NCI-H82 (cell line): Measurements from ENCODE around the gene FNDC3B.
"Not testable (repeated sequence)": the region's sequence is repeated elsewhere in the genome, so short reads cannot be mapped to it uniquely, and the experiment has no call there.

Source experiments
- DNase-seq: peaks from one replicate; lab custom pipeline; 2025; lab: John Stamatoyannopoulos, UW

Gene FNDC3B

DNA sequence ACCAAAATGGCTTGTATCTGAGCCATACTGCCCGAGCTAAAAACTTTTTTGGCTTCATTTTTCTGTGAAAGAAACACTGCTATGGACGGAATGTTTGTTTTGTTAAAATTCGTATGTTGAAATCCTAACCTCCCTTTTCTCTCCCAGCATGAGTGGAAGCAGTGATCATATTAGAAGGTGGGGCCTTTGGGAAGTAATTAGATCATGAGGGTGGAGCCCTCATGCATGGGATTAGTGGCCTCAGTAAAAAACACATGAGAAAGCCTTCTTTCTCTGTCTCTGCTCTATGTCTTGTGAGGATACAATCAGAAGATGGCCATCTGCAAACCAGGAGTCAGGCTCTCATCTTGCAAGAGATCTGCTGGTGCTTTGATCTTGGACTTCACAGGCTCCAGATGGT, 7.4 kb upstream of the FNDC3B start:
- DNase-seq: peak; percentile 65

DNA sequence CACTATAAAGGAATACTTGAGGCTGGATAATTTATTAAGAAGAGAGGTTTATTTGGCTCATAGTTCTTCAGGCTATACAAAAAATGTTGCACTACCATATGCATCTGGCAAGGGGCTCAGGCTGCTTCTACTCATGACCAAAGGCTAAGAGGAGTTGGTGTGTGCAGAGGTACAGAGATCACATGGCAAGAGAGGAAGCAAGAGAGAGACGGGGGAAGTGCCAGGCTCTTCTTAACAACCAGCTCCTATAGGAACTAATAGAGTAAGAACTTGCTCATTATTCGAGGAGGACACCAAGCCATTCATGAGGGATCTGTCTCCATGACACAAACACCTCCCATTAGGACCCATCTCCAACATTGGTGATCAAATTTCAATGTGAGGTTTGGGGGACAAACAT, 6.0 kb upstream of the FNDC3B start:
- DNase-seq: no peak

DNA sequence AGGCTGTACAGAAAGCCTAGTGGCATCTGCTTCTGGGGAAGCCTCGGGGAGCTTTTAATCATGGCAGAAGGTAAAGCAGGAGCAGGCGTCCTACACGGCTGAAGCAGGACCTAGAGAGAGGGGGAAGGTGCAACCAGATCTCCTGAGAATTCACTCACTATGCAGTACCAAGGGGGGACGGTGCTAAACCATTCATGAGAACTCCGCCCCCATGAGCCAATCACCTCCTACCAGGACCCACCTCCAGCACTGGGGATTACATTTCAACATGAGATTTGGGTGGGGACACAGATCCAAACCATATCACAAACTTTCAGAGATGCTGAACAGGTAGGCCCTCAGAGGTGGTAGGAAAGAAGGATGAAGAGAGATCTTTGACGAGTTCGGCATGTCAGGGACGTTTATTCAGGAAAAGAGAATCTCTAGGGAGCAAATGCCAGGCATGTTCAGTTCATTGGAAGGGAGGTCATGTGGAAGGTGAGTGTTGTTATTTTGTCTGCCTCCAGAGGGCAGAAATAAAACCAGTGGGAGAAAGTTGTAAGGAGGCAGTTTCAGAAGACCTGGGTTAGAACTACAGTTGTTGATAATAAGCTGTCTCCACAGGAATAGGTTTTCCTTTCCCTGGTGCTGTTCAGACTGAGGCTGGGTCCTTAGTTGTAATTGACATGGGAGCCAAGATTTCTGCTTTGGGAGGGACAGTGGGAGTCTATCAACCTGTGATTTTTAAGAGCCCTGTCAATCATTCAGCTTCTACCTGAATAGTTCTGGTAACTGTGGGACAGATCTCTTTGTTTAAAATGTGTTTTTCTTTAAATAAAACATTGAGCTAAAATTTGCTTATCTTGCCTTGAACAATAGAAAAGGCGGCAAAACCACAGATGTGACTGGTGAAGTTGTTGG, 4.3 kb upstream of the FNDC3B start:
- peak; percentile 63 for DNase-seq

DNA sequence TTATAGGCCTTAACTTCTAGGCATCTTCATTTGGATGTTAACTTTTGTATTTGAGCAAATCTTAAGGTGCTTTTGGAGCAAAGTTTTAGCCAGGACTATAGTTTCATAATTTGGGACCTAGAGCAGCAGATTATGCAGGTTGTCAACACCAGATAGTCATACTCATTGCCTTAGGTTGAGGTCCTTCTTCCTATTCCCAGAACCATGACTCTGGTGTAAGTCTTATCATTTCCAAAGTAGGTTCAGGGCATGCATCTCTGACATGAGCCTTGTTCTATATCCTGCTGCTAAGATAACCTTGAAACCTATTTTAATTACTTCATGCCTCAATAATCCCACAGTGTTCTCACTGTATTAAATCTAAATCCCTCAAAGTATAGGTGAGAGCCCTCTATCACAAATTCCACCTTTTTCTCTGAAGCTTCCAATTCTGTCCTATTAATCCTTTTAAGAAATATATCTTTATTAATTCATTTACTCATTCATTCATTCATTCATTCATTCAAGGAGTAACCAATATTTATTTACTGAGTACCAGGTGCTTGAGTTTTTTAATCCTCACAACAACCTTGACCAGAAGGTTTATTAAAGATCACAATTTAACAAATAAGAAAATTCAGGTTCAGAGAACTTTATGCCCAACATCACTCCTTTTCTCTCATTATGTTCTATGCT, 2.7 kb upstream of the FNDC3B start:
- no peak for DNase-seq

DNA sequence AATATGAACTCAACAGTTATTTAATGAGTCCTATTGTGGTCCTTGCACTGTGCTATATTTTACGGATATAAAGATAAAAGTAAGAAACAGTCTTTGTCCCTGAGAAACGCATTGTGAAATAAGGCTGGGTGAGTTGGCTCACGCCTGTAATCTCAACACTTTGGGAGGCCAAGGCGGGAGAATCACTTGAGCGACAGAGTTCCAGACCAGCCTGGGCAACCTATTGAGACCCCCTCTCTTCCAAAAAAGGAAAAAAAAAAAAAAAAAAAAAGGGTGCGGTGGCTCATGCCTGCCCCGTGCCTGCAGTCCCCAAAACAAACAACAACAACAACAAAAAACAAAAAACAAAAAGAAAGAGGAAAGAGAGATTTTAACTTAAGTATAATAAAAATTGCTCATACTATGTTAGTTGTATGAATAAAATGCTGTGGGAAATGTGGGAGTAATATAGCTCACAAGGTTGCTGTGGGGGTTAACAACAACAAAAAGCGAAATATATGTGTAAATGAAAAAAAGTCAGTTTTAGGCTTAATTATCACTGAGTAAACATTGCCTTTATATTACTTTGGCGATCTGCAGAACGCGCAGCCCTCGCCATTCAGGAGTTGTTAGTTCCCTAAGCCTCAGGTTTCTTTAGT, 461 bp upstream of the FNDC3B start:
- DNase-seq: no peak

DNA sequence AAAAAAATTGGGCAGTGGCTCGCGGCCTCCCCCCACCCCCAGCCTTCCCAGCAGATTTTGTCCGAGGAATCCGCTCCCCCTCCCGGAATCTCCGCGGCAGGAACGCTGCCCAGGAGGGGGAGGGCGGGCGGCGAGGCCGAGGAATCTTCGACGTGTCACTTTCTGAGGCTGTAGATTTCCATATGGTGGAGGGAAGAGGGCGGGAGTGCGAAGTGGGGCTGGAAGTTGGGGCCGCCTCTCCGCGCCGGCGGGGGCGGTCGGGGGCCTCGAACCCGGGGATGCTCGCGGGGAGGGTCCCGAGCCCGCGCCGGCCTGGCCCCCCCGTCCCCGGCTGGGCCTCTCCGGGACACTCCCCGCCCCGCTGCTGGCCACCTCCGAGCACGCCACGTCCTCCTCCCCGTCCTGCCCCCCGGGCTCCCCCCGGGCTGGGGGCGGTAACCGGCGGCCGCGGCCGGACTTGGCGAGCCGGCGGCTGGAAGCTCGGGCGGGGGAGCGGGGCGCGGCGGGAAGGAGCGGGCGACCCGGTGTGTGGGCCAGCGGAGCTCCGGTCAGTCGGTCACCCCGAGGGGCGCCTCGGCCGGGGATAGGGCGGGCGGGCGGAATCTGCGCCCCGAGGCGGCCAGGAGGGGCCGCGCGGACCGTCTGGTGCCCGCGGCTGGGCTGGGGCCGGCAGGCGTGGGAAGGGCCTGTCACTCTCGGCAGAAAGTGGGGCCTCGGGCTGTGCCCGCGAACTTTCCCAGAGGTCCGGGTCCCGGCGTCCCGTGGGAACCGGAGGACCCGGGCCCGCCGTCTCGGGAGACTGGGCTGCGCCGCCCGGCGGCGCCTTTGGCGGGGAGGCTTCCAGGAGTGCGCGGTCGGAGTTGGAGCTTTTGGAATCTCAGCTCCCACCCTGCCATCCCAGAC, 951 bp downstream of the FNDC3B start:
- DNase-seq: peak; percentile 87

DNA sequence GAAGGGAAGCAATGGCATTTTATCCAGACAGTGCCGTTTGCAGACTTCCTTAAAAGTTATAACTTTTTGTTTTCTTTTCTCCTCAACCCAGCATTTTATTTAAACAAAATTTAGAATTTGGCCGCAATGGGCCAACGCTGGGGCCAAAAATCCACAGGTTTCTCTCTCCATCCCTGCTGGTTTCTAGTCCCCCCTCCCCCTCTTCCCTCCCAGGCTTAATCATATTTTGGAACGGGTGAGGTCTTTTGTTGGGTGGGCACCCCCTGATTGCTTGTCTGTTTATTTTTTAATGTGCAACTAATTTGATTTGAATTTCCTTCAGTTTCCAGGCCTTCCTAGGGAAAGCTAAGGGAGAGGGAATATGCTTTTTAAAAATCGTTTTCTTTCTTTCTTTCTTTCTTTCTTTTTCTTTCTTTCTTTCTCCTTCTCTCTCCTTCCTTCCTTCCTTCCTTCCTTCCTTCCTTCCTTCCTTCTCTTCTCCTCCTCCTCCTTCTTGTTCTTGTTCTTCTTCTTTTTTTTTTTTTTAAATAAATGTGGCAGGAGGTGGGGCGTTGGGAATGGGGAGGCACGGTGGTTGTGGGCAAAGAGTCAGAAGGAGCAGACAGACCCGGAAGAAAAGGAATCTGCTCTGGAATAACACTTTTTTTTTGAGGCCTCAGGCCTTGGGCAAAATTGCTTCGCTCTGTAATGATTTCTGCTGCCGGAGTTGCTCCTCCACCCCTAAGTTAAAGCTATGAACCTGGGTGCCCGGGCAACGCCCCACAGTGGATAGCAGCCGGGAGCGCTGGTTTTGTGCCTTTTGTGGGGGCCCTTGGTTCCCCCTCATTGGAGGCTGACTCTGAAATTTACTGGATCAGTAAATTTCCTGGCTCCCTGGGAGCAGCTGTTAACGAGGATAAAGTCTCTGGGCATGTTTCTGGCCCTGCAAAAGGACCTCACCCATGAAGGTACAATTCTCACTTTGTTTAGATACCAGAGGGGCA, 1.9 kb downstream of the FNDC3B start:
- peak; percentile 59 for DNase-seq

DNA sequence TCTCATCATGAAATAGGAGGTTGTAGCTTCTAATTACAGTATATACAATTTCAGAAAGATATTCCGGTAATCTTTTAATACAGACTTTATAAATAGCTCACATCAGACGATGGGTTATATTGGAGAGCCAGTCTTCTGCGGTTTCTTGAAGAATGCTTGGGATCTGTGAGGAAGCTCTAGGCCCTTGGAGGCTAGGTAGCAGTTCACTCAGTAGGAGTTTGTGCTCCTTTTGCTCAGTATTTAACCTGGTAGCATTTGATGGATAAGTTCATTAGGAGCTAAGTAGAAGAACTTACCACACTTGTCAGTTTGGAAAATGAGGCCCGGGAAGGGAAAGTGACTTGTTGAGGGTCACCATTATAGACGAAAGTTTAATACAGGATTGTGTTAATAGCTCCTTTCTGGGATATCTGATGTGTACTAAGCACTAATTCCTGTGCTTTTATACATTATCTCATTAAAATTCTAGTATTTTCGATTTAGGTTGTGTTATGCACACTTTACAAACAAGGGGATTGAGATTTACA, 2.8 kb downstream of the FNDC3B start:
- DNase-seq: no peak

DNA sequence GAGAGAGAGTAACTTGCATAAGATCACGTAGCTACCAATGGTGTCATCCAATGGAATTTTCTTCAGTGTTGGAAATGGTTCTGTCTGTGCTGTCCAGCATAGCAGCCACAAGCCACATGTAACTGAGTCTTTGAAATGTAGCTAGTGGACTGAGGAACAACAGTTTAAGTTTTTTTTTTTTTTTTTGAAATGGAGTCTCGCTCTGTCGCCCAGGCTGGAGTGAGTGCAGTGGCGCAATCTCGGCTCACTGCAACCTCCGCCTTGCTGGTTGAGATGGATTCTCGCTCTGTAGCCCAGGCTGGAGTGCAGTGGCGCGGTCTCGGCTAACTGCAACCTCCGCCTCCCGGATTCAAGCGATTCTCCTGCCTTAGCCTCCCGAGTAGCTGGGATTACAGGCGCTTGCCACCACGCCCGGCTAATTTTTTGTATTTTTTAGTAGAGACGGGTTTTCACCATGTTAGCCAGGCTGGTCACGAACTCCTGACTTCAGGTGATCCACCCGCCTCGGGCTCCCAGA, 3.3 kb downstream of the FNDC3B start:
- DNase-seq: not testable (repeated sequence)

DNA sequence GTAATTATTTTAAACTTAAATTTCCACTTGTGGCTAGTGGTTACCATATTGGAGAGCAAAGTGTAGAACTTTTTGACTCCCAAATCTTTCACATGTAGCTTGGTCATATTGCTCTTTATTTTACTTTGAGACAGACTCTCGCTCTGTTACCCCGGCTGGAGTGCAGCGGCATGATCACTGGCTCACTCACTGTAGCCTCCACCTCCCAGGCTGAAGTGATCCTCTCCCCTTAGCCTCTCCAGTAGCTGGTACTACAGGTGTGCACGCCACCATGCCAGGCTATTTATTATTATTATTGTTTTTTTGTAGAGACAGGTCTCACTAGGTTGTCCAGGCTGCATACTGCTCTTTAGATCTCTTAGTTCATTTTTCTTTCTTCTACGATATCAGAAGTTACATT, 3.9 kb downstream of the FNDC3B start:
- no peak for DNase-seq

DNA sequence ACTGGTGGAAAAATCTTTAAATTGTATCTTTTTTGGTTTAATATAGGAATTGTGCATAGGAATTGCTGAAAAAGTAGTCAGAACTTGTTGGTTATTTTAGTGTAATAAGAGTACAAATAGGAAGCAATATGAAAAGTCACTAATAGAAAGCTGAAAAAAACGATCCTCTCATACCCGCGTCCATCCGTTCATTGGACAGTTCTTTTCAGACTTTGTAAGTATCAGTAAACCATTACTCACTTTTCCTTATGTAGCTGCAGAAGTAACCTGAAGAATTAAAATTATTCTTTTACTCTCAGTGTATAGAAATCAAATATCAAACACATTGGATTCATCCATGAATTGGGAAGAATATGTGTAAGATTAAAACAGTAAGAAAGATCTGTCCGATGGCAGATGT, 4.4 kb downstream of the FNDC3B start:
- DNase-seq: no peak

DNA sequence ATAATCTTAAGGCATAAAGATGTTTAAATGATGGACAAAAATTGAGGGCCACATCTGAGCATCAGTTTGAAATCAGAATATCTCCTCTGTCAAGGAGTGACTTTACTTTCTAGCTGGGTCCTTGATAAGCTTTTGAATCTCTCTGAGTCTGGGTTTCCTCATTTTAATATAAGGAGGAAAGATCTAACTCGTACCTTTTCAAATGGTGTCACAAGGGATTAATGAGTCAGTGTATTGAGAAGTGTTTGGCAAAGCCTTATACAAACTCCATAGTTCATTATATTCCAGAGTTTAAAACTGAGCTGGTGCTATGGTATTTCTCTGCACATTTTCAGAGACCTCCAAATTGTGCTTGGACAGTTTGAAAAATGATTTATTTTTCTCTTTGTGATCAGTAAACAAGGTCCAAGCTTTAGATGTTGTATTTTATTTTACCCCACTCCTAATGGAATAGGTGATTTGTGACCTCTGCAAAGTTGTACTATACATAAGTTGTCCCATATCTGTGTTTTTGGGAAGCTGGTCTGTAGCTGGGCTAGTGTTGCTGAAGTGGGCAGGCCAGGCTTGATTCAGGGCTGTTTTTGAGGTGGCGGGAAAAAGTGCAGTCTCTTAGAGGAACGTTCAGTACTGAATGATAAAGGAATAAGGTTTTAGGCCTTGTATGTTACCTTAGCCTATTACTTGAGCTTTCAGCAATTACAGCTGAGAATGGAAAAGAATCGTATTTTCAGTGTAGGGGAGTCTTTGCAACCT, 5.6 kb downstream of the FNDC3B start:
- DNase-seq: no peak

DNA sequence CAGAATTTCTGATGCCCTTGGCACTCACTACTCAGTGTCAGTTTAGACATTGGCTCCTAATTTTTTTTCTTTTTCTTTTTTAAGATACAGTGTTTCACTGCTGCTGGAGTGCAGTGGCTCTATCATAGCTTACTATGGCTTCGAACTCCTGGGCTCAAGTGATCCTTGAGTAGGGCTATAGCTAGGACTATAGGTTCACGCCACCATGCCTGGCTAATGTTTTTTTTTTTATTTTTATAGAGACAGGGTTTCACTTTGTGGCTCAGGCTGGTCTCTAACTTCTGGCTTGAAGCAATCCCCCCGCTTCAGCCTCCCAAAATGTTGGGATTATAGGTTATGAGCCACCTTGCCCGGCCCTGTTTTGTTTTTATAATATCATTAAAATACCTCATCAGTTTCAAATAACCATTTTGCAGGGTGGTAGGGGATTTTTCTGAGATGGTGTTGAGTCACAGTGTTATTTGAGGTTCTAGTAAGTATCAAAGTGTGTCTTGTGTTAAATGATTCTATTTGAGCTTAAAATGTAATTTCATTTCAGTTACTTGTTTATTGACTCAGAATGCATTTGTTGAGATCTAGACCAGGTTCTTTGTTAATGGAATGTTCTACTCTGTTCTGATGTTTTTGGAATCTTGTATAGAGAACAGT, 7.0 kb downstream of the FNDC3B start:
- DNase-seq: no peak

DNA sequence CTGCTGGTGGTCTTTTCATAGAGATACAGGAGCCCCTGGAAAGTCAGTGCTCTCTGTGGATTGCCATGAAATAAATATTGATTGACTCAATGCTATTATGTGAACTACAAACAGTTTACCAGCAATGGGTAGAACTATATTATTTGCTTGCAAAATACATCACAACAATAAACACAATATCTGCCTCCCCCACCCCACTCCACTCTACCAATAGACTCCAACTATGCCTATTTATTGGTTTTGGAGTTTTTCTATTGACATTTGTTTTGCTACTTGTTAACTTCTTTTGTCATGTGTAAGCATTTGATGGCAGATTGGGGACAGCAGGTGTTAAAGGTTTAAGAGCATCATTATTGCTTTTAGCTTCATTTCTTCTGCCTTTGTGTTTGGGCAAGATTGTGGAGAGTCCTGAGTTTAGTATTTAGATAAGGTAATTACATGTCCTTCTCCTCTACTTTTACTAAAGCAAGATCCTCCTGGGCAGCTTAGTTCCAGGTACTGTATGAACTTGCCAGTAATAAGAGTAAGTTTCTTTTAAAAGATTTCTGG, 8.3 kb downstream of the FNDC3B start:
- no peak for DNase-seq

DNA sequence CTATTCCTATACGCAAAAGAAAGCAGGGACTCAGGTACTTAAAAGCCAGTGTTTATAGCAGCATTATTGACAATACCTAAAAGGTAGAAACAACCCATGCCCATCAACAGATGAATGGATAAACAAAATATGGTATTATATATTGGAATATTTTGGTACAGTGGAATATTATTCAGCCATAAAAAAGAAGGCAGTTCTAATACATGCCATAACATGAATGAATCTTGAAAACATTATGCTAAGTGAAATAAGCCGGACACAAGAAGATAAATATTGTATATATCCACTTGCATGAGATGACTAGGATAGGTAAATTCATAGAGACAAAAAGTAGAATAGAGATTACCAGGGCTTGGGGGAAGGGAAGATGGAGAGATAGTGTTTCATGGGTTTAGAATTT, 9.2 kb downstream of the FNDC3B start:
- DNase-seq: no peak

DNA sequence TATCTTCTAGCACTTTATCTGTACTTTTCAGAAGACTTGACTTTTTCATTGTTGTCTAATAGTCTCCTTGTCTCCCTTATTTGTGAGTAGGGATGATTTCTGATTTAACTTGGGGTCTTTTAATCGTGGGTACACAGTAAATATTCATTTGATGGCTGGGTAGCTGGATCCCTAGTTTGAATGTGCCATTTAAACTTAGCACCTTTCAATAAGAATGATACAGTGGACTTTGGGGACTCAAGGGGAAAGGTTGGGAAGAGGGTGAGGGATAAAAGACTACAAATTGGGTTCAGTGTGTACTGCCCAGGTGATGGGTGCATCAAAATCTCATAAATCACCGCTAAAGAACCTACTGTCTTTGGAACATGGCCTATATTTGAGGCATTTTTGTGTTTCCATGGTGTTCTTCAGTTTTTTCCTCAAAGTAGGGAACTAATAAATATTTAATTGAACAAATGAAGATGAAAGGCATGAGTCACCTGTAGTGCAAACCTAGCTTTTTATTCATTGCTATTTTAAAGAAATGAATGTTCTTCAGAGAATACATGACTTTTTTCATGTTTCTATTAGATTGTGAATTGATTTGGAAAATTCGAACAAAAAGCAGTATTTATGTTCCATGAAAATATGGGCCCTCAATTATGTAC, 12.1 kb downstream of the FNDC3B start:
- DNase-seq: no peak

DNA sequence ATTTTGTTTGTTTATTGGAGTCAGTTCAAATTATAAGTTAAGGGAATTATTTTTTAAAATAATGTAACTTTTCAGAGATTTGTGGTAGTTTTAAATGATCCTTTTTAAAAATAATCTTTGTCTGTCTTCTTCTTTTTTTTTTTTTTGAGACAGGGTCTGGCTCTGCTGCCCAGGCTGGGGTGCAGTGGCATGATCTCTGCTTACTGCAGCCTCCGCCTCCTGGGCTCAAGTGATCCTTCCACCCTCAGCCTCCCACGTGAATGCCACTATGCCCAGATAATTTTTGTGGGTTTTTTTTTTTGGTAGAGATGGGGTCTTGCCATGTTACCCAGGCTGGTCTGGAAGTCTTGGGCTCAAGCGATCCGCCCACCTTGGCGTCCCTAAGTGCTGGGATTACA, 12.6 kb downstream of the FNDC3B start:
- no peak for DNase-seq

DNA sequence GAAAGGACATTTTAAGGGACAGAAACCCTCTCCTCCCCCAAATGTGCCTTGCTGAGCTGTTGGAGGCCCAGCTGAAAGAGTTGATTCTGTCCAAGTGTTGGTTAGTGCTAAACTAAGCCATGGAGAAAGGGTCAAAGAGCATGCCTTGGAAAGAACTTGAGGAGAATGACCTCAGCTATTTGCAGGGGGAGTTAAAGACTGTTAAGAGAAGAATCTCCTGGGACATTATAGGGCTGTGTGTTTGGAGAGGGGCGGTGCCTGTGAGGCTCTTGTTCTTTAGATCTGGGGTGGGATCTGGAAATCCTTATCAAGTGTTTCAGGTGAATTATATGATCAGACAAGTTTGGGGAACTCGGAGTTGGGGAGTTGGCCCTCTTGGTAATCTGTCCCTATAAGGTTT, 13.0 kb downstream of the FNDC3B start:
- no peak for DNase-seq
